ENCODE data around the gene FCN3. TPM values are rescaled to one million over a fixed set of nuclear protein-coding genes. Genes with fewer than 3 reads are reported as not detected.

FCN3 gene
- total and polyA plus RNA-seq, 10 of the 15 experiments (the other 5 are each of a cell fraction or from before 2014, with no cell fraction given): 0.28 TPM; not detected in 9

- TF ChIP-seq ZBTB4 (CRISPR knock-in tag; IDR thresholded peaks at IDR 0.05) (no peak), CREB1 (IDR thresholded peaks at IDR 0.05; ENCODE audit: low read depth) (peak; percentile 85), BCL3 (IDR thresholded peaks at IDR 0.05; ENCODE audit: borderline replicate concordance, insufficient read depth, low read depth, low read length, poor library complexity, severe bottlenecking) (no peak), LARP7 (IDR thresholded peaks at IDR 0.05) (peak; percentile 75; the same call in 1 of the 2 replicates), CBX5 (IDR thresholded peaks at IDR 0.05; ENCODE audit: low read depth) (no peak), HCFC1 (IDR thresholded peaks at IDR 0.05; ENCODE audit: low read length) (0 out of 2 replicates have a peak, but pooled peaks have one; percentile 14), HDGF (IDR thresholded peaks at IDR 0.05) (0 out of 2 replicates have a peak, but pooled peaks have one; percentile 53), MLLT1 (IDR thresholded peaks at IDR 0.05) (no peak), TAF1 (IDR thresholded peaks at IDR 0.05; ENCODE audit: borderline replicate concordance, low read depth, low read length) (no peak), ATF7 (IDR thresholded peaks at IDR 0.05; ENCODE audit: low read depth) (peak; percentile 69; the same call in 1 of the 2 replicates), STAT1 (conservative IDR thresholded peaks at IDR 0.05) (no peak), CBX3 (IDR thresholded peaks at IDR 0.05; ENCODE audit: borderline replicate concordance, low read depth) (no peak), SIN3A (IDR thresholded peaks at IDR 0.05; ENCODE audit: low read depth, low read length) (peak; percentile 27; the same call in 1 of the 2 replicates), SUZ12 (IDR thresholded peaks at IDR 0.05; ENCODE audit: unreplicated experiment) (no peak), MXI1 (IDR thresholded peaks at IDR 0.05; ENCODE audit: low read depth, low read length) (no peak), EGR1 (IDR thresholded peaks at IDR 0.05; ENCODE audit: borderline replicate concordance in 1 of 2, low read depth in 2 of 2, low read length in 2 of 2) (peak in 1 of 2 experiments; percentile 50; a peak in 1 of 3 replicates), IRF4 (IDR thresholded peaks at IDR 0.05; ENCODE audit: low read depth, low read length) (no peak)
- TF ChIP-seq, protein P1, sequence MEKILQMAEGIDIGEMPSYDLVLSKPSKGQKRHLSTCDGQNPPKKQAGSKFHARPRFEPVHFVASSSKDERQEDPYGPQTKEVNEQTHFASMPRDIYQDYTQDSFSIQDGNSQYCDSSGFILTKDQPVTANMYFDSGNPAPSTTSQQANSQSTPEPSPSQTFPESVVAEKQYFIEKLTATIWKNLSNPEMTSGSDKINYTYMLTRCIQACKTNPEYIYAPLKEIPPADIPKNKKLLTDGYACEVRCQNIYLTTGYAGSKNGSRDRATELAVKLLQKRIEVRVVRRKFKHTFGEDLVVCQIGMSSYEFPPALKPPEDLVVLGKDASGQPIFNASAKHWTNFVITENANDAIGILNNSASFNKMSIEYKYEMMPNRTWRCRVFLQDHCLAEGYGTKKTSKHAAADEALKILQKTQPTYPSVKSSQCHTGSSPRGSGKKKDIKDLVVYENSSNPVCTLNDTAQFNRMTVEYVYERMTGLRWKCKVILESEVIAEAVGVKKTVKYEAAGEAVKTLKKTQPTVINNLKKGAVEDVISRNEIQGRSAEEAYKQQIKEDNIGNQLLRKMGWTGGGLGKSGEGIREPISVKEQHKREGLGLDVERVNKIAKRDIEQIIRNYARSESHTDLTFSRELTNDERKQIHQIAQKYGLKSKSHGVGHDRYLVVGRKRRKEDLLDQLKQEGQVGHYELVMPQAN (conservative IDR thresholded peaks at IDR 0.05): peak; percentile 64; the same call in 1 of the 2 replicates
- TF ChIP-seq, protein P2, sequence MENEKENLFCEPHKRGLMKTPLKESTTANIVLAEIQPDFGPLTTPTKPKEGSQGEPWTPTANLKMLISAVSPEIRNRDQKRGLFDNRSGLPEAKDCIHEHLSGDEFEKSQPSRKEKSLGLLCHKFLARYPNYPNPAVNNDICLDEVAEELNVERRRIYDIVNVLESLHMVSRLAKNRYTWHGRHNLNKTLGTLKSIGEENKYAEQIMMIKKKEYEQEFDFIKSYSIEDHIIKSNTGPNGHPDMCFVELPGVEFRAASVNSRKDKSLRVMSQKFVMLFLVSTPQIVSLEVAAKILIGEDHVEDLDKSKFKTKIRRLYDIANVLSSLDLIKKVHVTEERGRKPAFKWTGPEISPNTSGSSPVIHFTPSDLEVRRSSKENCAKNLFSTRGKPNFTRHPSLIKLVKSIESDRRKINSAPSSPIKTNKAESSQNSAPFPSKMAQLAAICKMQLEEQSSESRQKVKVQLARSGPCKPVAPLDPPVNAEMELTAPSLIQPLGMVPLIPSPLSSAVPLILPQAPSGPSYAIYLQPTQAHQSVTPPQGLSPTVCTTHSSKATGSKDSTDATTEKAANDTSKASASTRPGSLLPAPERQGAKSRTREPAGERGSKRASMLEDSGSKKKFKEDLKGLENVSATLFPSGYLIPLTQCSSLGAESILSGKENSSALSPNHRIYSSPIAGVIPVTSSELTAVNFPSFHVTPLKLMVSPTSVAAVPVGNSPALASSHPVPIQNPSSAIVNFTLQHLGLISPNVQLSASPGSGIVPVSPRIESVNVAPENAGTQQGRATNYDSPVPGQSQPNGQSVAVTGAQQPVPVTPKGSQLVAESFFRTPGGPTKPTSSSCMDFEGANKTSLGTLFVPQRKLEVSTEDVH (IDR thresholded peaks at IDR 0.05; ENCODE audit: low read depth, partially characterized antibody): no peak
Observed at GRCh38 chr1:27392096-27392777, 17.6 kb upstream of the FCN3 start, which contains the start of gene GPR3 (continued).

Data from GM12878 (cell line).